K562 (cell line): Measurements from ENCODE around the gene OR6K6.

Experiments used
- CTCF ChIP-seq, 3 experiments: IDR thresholded peaks in 2 of 3; conservative IDR thresholded peaks in 1 of 3; 2 replicates each; pipeline ENCODE4 v1.5.1; 2011 to 2012; ENCODE audit warnings: low read length in 3 of 3, mild to moderate bottlenecking in 3 of 3, control low read depth in 2 of 3, improper control_type of control experiment in 1 of 3, inconsistent platforms in 1 of 3, low read depth in 1 of 3, mixed read lengths in 1 of 3, moderate library complexity in 1 of 3; ENCODE audit not compliant: insufficient read depth in 2 of 3
- EZH2 ChIP-seq: IDR thresholded peaks from 2 replicates; pipeline ENCODE4 v1.6.1; 2012; ENCODE audit warnings: low read depth, mild to moderate bottlenecking, inconsistent platforms, low read length, borderline replicate concordance
- FOXJ2 ChIP-seq: fragments of 200-800 bp; sonication (Bioruptor generic); IDR thresholded peaks from 2 replicates; pipeline ENCODE4 v1.6.1; 2016; ENCODE audit warnings: missing genetic modification characterization, missing compliant biosample characterization
- KLF10 ChIP-seq: fragments of 250-450 bp; sonication (Bioruptor Pico); IDR thresholded peaks from 2 replicates; pipeline ENCODE4 v1.6.1; 2021; ENCODE audit warnings: matching md5 sums
- POLR2A ChIP-seq: fragments of 450-650 bp; conservative IDR thresholded peaks from 2 replicates; pipeline ENCODE4 v1.6.1; 2016
- ZNF589 ChIP-seq: fragments of 200-800 bp; sonication (Bioruptor generic); IDR thresholded peaks from 2 replicates; pipeline ENCODE4 v1.6.1; 2016; ENCODE audit warnings: low read depth, missing genetic modification characterization, missing compliant biosample characterization

- no peak for TF ChIP-seq CTCF (IDR thresholded peaks at IDR 0.05 in 2 of 3, conservative IDR thresholded peaks at IDR 0.05 in 1 of 3; ENCODE audit: insufficient read depth in 2 of 3, low read depth in 1 of 3, low read length in 3 of 3)
- no peak for TF ChIP-seq ZNF589
- TF ChIP-seq POLR2A = no peak
- TF ChIP-seq EZH2 = no peak
- no peak for TF ChIP-seq KLF10 (CRISPR knock-in tag)
- no peak for TF ChIP-seq FOXJ2 (tag)
Measured at GRCh38 chr1:158754420-158754819, at the start of gene OR6K6.
